ENCODE results near the gene ARTN.

The ARTN gene

GRCh38 chr1:43980255-43981134, 46.9 kb downstream of the ARTN start:
- no peak for TF ChIP-seq CTCF (IDR thresholded peaks at IDR 0.05; ENCODE audit: control extremely low read depth, extremely low read depth, low read depth, missing control alignments)
- no peak for DNase-seq (ENCODE audit: extremely low spot score)
- CTCF ChIA-PET = interaction anchor here (1.0 kb wide), 1 partner anchor 25 kb away, joined by 3 read pairs; no protein-coding TSS in a partner anchor
- POLR2A ChIA-PET = interaction anchor here (0.5 kb wide), 1 partner anchor 790 kb away, joined by 7 read pairs; no protein-coding TSS in a partner anchor

GRCh38 chr1:43981135-43981491, 47.5 kb downstream of the ARTN start:
- no peak for DNase-seq (ENCODE audit: extremely low spot score)
- ChIA-PET POLR2A (no interaction called here), CTCF (no interaction called here)

GRCh38 chr1:43981636-43982035, 48.0 kb downstream of the ARTN start:
- ChIA-PET CTCF (no interaction called here), POLR2A (no interaction called here)
- TF ChIP-seq CTCF (IDR thresholded peaks at IDR 0.05; ENCODE audit: control extremely low read depth, extremely low read depth, low read depth, missing control alignments) = no peak
- DNase-seq (ENCODE audit: extremely low spot score) = no peak

More at GRCh38 chr1:43981135-43981491, 47.5 kb downstream of the ARTN start:
- no peak for TF ChIP-seq CTCF (IDR thresholded peaks at IDR 0.05; ENCODE audit: control extremely low read depth, extremely low read depth, low read depth, missing control alignments)

GRCh38 chr1:43982241-43982640, 48.6 kb downstream of the ARTN start:
- ChIA-PET CTCF (no interaction called here), POLR2A (no interaction called here)
- TF ChIP-seq CTCF (IDR thresholded peaks at IDR 0.05; ENCODE audit: control extremely low read depth, extremely low read depth, low read depth, missing control alignments) = no peak
- no peak for DNase-seq (ENCODE audit: extremely low spot score)

GRCh38 chr1:43982808-43983207, 49.2 kb downstream of the ARTN start:
- DNase-seq (ENCODE audit: extremely low spot score) = no peak
- ChIA-PET CTCF (no interaction called here), POLR2A (no interaction called here)
- no peak for TF ChIP-seq CTCF (IDR thresholded peaks at IDR 0.05; ENCODE audit: control extremely low read depth, extremely low read depth, low read depth, missing control alignments)

GRCh38 chr1:43983253-43983899, 49.8 kb downstream of the ARTN start:
- POLR2A ChIA-PET = no interaction called here
- TF ChIP-seq CTCF (IDR thresholded peaks at IDR 0.05; ENCODE audit: control extremely low read depth, extremely low read depth, low read depth, missing control alignments) = no peak
- no peak for DNase-seq (ENCODE audit: extremely low spot score)
- CTCF ChIA-PET = no interaction called here
